NCI-H748 (cell line): ENCODE measurements around the gene GRK7.
A peak's percentile ranks its signal among the peaks of the same experiment; 100 is the strongest.
"Not testable (repeated sequence)": the region's sequence is repeated elsewhere in the genome, so short reads cannot be mapped to it uniquely, and the experiment has no call there.

Experiments used
- DNase-seq: peaks from one replicate; lab custom pipeline; 2025; ENCODE audit not compliant: unreplicated experiment; lab: John Stamatoyannopoulos, UW

Gene GRK7

DNA sequence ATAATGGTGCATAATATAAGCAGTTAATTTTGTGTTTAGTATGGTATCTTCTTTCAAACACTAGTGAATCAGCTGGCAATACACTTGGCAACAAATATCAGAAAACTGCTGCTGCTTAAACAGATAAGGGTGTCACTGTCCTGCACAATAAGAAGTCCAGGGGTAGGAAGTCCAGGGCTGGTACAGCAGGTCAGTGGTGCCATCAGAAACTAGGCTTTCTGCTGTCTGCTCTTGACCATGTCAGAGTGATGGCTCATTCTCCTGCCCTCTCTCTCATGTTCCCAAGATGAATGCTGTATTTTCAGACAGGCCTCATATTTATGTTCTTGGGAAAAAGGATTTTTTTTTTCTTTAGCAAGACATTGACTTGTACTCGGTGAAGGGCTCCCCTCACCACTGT, 9.2 kb upstream of the GRK7 start:
- DNase-seq = no peak

GRCh38 chr3:141762552-141762951, 656 bp upstream of the GRK7 start:
- DNase-seq = not testable (repeated sequence)

- no peak for DNase-seq
Observed at GRCh38 chr3:141764045-141764444, 837 bp downstream of the GRK7 start.

GRCh38 chr3:141764465-141764864, 1.3 kb downstream of the GRK7 start:
- DNase-seq = no peak

DNA sequence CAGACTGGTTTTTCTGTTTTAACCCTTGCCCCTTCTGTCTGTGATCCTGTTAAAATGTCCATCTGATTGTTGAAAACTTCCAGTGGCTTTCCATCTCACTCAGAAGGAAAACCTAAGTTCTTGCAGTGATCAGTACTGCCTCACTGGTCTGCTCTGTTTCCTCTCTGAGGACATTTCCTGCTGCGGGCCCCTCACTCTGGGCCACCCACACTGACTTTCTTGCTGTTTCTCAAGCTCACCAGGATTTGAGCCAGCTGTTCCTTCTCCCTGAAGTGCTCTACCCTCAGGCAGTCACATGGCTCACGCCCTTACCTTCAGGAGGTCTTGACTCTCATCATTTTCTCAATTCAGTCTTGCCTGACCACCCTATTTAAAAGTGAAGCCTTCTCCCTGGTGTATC, 1.8 kb downstream of the GRK7 start:
- DNase-seq = no peak

GRCh38 chr3:141767066-141767465, 3.9 kb downstream of the GRK7 start:
- no peak for DNase-seq

DNA sequence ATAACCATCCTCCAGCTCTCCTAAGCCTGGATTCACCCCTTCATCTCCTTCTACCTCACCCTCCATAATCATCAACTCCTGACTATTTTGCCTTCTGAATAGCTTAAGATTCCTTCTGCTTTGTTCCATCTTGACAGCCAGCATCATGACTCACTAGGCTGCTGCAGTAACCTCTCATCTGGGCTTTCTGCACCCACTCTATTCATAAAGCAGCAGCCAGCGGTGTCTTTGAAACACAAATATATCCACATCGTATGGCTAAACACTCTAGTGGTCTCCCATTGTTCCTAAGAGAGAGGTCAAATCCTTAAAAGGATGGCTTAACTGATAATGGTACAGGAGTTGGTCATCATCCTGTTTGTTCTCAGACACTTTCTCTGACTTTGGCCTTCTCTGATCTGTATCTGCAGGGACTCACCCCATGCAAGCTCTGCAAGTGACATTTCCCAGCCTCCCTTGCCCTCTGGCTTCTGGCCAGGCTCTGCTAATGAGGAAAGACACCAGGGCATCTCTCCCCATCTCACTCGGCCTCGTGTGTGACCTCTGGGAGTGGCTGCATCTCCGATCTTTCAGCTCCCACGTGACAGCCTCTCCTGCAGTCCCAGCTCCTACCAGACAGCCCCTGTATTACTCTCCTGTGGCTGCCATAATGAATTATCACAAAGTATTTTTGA, 6.2 kb downstream of the GRK7 start:
- DNase-seq = peak; percentile 8

DNA sequence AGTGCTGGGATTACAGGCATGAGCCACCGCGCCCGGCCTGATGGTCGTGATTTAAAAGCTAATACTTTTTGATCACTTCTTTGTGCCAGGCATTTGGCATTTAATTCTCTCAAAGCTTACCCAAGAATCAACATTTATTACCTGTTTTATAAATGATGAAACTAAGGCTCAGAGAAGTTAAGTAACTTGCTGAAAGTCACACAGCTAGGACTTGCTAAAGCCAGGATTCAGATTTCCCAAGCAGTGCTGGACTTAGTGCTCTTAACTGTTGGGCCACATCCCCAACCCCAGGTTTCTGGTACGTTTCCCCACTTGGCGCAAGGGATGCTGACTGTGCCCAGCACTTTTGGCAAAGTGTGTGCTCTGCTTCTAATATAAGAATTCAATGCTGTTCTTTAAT, 10.5 kb downstream of the GRK7 start:
- no peak for DNase-seq

- no peak for DNase-seq
Observed at GRCh38 chr3:141776376-141776775, 13.2 kb downstream of the GRK7 start.

DNA sequence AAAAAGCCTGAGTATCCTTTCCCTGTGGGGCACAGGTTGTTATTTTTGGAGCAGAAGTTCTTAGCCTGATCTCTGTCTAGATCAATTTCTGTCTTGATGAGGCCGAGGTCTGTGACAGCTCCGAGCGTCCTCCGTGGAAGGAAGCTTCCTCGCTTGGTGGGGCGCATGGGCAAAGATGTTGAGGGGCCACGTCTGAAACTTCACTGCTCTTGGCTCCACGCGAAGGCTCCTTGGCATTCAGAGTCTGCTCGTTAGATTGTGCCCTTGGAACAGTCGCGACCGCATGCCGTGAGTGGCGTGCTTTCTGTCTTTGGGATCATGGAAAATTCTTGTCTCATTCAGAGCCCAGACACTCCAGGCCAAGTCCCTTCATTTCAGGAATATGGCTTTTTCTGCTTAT, 13.7 kb downstream of the GRK7 start:
- DNase-seq = no peak

- DNase-seq = no peak
Observed at GRCh38 chr3:141777957-141778813, 15.0 kb downstream of the GRK7 start.

DNA sequence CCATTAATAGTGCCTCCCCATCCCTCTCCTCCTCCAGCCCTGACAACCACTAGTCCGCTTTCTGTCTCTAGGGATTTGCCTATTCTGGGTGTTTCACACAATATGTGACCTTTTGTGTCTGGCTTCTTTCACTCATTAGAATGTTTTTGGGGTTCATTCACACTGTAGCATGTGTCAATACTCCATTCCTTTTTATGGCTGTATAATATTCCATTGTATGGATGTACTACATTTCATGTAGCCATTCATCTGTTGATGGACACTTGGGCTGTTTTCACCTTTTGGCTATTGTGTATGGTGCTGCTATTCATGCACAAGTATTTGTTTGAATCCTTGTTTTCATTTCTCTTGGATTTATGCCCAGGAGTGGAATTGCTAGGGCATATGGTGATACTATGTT, 16.5 kb downstream of the GRK7 start:
- no peak for DNase-seq

GRCh38 chr3:141782386-141782932, 19.3 kb downstream of the GRK7 start:
- DNase-seq = no peak

DNA sequence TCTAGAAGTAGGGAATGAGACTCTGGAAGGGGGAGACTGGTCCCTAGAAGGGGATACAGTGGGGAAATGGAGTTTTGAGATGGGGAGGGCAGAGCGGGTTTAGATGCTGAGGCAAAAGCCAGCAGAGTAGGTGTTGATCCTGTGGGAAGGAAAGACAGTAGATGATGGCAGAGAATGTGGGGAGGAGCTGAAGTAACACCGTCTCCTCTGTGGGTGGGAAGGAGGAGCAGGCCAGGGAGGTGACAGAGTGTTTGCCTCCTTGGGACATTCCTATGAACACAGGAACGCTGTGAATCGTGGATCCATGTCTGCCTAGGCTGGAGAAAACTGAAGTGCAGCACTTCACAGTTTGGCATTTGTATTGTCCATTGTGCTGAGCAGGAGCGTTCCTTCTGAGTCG, 20.4 kb downstream of the GRK7 start:
- DNase-seq = no peak

DNA sequence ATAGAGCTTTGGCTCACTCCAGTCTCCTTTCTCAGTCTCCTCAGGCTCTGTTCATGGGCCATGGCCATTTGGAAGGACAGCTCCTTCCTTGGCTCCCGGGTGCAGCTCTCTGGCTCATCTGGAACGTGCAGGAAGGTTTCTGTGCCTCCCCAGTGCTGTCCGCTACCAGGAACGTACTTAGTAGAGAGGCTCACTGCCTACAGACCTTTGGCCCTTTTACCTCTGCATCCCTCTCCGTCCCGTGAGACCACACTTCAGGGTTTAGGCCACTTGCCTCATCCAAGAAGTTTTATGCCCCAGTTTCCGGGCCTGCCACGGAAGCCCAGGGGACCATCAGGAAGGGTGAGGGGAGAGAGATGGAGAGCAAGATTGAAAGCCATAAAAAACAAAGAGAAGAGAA, 20.9 kb downstream of the GRK7 start:
- DNase-seq = no peak

- no peak for DNase-seq
Observed at GRCh38 chr3:141784531-141784930, 21.3 kb downstream of the GRK7 start.

DNA sequence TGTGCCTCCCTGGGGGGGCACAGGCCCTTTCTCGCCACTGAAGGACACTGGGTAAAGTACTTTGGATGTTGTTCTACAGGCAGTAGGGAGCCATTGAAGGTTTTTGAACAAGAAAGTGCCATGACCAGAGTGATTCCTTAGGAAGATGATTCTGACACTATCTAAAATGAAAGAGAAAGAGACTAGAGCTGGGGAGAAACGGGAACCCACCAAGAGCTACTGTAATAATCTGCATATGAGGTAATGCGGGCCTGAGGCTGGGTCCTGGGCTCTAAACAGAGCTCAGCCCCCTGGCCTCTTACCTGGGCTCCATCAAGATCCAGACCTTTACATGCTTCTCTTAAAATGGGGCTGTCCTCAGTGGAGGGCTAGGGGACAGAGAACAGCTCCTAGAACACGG, 24.9 kb downstream of the GRK7 start:
- DNase-seq = no peak

DNA sequence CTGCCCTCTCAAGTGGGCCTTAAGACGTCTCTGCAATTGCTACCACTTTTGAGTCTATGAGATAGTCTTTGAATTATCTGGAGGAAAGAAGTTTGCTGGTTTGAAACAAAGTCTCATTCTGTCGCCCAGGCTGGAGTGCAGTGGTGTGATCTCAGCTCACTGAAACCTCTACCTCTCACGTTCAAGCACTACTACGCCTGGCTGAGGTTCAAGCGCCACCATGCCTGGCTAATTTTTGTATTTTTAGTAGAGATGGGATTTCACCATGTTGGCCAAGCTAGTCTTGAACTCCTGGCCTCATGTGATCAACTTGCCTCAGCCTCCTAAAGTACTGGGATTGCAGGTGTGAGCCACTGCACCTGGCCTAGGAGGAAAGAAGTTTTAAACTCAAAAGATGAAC, 25.5 kb downstream of the GRK7 start:
- DNase-seq = not testable (repeated sequence)

- DNase-seq = no peak
Observed at GRCh38 chr3:141789281-141789680, 26.1 kb downstream of the GRK7 start.

- no peak for DNase-seq
Observed at GRCh38 chr3:141790171-141790570, 27.0 kb downstream of the GRK7 start.

- no peak for DNase-seq
Observed at GRCh38 chr3:141792495-141792894, 29.3 kb downstream of the GRK7 start.
